Tongue (tissue), 2 donors: ENCODE results near the gene POU2F2. TPM values are rescaled to one million over a fixed set of nuclear protein-coding genes. Genes with fewer than 3 reads are reported as not detected.
"Not testable (repeated sequence)": the region's sequence is repeated elsewhere in the genome, so short reads cannot be mapped to it uniquely, and the experiment has no call there.

Experiments used
- DNase-seq: peaks from one replicate; pipeline ENCODE4 v3.0.0-alpha.2; 2015
- total RNA-seq: library from RNA; depleted of rRNA; stranded (reverse); fragments of >200 nt; gene quantifications from one replicate; pipeline ENCODE4 v1.2.3, GENCODE V29; 2014

POU2F2 gene
- total RNA-seq, 1 donor from 2014 or later: 2.1 TPM

DNA sequence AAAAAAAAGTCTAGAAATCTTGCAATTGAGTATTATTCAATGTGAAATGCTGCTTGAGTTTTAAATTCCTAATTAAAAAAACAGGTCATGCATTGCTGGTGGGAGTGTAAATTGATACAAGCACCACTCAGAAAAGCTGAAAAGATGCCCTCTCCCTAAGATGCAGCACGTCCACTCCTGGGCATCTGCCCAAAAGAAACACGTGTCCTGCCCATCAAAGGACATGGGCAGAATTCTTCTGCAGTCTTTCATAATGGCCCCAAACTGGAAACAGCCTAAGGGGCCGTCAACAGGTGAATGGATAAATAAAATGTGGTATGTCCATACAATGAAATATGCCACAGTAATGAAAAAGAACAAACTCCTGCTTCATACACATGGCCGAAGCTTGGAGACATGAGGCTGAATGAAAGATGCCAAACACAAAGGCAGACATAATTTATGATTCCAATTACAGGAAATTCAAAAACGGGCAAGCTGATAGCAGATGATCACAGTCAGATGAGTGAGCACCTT is 7.8 kb downstream of the POU2F2 start:
- no peak for DNase-seq

DNA sequence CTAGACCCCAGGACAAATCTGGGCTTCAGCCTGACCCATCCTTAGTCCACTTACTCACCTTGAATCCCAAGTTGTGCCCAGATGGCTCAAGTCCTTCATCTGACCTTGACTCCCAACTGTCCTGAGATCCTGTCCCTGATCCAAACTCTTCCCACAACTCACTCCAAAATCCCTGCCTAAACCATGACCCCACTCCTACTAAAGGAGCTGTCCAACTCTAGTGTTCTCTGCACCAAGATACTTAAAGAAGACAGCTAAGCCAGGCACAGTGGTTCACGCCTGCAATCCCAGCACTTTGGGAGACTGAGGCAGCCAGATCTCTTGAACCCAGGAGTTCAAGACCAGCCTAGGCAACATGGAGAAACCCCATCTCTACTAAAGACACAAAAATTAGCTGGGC is 8.5 kb downstream of the POU2F2 start:
- DNase-seq: no peak

DNA sequence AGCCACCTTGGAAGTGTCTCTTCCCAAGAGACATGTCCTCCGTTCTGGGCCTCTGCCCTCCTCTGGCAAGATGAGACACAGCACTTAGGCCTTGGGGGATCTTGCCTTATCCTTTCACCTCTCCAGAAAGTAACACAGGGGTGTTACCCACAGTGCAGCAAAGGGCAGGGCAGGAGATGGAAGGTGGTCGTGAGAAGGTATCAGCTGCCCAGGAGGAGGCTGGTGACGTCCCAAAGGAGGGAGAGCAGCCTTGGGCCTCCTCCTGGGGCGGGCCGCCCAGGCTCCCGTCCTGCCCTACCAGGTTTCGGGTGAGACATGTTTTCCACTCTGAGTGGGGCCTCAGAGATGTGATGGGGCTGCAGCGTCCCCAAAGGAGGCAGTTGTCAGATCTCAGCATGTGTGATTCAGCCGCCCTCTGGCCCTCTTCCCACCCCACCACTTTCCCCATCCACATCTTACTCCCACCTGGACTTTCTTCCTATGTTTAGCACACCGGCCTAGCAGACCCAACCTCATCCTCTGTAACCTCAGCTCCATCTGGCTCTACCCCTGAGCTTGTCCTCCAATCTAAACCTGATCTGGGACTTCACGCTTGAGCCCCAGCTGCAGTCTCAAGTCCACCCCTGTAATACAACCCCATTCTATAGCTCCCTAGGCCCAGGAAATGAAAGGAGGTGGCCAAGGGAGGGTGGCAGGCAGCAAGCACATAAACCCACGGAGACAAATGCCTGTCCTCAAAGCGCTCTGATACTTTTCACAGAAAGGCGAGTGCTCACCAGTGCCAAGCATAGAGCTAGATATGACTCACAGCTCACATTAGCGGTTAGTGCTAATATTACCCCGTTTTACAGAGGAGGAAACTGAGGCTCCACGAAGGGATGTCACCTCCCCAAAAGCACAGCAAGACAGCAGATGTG is 9.3 kb downstream of the POU2F2 start:
- DNase-seq: no peak

DNA sequence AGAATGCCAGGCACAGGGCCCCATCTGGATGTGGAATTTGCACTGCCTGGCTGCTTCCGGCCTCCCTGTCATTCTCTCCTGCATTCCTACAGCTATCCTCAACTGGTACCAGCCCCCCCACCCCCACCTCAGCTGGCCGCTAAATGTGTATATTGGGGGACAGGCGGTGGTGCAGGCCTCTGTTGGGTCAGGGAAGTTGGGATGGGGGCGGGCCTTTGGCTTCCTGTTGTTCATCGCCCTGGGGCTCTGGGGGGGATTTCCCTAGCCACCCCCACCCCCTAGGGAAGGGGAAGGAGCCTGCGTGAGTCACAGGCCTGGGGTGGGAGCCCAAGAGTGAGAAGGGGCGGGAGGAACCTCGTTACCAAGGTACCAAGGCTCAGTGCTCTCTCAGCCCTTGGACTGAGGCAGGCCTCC is 10.6 kb downstream of the POU2F2 start:
- no peak for DNase-seq

DNA sequence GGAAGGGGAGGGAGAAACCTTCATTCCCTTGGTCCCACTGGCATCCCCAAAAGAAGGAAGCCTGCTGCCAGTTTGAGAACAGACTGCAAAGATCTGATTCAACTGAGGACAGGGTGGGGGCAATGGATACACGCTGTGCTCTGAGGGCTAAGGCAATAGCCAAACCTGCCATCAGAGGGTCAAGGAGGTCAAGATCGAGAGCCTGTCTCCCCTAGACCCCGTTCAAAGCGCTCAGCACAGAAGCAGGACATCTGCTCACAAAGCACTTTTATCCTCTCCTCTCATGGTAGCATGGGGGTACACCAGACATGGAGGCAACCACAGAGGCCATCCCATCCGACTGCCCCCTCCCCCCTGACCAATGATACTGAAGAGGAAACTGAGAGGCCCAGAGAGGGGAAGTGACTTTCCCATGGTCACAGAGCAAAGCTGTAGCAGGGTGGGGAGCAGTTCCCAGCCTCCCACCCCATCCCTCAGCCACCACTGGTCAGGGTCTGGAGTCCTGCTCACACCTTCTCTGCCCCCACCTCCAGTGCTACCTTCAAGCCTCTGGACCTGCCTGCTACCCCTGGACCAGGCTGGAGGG is 11.1 kb downstream of the POU2F2 start:
- no peak for DNase-seq

DNA sequence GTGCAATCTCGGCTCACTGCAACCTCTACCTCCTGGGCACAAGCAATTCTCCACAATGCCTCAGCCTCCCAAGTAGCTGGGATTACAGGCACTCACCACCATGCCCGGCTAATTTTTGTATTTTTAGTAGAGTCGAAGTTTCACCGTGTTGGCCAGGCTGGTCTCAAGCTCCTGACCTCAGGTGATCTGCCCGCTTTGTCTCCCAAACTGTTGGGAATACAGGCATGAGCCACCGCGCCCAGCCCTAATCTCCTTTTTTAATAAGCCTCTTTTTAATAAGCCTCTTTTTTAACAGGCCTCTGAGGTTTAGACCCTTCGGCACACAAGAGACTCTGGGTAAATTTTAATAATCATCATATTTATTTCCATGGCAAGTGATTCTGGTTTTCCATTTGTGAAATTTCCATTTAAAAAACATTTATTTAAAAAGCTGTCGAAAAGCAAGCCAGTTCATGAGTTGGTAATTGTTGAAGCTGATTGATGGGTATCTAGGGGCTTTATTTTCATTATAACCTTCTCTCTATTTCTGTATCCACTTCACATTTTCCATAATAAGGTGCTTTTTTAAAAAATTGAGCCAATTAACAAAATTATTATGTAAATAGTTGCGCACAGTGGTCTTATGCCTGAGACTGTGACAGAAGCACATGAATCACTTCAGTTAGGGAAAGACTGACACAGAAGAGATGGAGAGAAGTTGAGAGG is 11.8 kb downstream of the POU2F2 start:
- no peak for DNase-seq

DNA sequence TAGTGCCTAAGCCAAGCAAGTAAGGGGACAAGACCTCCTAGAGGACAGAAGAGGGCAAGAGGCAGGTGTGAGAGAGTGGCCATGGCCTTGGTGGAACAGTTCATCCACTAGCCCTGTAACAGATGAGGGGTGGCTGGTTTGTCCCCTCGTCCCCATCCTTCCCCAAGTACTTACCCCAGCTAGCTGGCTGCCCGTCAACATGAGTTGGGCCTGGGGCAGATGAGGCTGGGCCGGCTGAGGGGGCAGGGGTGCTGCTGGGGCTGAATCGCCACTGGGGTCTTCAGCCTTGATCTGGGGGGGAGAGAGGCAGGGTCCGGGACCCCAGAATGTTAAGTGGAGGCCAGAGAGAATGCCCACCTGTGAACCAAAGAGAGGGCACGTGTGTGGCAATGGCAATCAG is 15.2 kb downstream of the POU2F2 start:
- DNase-seq: no peak

DNA sequence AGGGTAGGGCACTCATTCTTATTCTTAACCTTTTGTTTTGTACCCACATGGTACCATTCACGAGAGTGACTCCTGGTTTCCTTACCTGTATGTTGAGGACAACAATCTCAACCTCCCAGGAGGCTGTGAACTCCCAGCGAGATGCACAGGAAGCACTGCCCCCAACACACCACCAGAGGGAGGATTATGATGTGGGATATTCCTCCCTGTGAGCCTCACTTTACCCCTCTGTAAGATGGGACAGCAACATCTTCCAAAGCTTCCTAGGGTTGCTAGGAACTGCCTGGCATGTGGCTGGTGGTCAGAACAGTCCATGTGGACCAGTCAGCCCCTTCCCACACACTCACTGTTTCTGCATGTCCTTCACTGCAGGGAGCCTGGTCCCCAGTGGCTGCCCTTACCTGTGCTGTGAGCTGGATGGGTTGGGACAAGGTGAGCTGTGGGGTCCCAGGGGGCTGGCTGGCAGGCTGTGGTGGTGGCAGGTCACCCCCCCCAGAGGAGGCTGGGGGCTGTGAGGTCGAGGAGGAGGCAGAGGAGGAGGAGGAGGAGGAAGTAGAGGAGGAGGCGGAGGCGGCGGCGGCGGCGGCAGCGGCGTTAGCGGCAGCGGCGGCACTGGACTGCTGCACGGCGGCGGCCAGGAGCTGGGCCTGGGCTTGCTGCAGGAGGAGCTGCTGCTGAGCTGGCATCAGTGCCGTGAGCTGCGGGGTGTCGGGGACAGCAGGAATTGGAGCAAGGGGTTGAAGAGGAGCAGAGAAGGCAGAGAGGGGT is 15.8 kb downstream of the POU2F2 start:
- no peak for DNase-seq

DNA sequence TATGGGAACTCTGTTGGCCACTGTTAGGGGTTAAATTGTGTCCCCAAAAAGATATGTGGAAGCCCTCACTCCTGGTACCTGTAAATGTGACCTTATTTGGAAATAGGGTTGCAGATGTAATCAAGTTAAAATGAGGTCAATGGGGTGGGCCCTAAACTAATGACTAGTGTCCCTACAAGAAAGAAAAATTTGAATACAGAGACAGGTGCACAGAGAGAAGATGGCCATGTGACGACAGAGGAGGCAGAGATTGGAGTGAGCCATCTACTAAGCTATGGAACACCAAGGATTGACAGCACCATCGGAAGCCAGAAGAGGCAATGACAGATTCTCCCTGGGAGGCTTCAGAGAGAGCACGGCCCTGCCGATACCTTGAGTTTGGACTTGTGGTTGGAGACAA is 16.5 kb downstream of the POU2F2 start:
- no peak for DNase-seq

DNA sequence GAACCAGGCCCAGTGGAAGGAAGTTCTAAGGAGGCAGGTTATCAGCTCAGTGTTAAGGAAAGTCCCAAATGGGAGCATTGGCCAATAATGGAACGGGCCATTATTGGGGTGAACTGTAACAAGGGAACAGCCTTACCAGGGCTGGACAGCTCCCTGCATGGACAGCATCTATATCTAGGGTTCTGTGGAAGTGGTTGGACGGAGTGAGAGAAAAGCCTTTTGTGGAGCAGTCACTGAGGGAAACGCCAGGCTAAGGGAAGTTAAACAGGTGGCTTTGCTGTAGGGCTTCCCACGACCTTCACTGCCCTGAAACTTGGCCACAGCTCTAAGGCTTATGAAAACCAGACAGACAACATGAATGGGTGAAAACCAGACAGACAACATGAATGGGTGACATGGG is 17.0 kb downstream of the POU2F2 start:
- DNase-seq: no peak

DNA sequence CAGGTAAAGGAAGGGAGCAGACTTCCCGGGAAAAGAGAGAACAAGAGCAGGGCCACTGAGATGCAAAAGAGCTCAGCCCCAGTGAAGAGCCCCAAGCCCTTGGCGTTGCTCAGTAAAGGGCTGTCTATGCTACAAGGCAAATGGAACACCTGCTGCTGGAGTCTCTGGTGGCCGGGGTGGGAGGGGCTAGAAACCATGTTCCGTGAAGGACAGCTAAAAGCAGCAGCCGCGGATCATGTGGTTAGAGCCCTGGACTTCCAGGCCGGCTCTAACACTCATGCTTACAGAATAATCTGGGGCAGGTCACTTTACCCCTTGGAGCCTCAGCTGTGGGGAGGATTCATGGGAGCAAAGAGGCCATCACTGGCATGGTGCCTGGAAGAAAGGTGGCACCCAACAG is 17.8 kb downstream of the POU2F2 start:
- DNase-seq: peak; percentile 63

DNA sequence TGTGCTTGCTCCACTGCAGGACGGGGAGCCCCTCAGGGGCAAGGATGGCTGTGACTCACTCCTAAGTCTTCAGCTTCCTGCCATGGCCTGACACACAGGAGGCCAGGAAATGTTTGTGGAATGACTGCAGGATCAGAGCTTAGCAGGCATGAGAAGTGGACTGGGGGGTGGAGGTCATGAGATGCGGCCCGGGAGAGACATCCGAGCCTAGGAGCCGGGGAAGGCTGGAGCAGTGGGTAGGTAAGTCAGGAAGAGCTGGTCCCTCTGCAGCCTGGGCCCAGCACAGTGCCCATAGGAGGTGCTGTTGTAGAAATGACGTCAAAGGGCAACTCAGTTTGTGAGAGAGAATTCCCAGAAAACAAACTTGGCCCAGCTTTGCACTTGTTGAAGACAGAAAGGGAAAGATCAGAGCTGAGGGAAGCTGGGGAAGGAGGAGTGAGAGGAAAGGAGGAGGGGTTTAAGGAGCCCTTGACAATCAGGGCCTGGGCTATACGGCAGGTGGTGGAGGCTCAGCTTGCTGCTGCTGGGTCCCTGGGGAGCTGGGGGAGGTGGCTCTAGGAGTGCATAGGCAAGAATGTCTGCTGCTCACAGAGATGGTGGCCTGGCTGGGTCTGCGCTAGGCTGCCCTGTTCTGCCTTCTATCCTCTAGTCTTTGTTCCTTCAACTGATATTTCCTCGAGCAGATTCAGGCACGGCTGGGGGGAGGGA is 18.5 kb downstream of the POU2F2 start:
- peak; percentile 51 for DNase-seq

DNA sequence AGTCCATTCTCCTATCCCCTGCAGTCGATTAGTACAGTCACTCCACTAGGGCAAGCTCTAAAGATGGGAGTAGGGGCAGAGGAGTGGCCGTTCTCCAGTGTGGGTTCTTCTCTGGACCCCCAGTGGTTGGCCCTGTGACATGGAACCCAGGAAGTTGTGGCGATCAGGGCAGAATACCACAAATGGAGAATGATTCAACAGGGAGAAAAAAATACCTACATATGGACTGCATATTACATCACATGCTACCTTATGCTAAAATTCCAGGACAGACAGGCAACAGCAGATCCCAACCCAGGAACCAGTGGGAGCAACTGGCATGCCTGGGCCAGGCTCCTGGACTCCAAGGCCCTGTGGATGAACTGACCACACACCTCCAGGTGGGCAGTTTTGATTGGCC is 20.4 kb downstream of the POU2F2 start:
- DNase-seq: no peak

DNA sequence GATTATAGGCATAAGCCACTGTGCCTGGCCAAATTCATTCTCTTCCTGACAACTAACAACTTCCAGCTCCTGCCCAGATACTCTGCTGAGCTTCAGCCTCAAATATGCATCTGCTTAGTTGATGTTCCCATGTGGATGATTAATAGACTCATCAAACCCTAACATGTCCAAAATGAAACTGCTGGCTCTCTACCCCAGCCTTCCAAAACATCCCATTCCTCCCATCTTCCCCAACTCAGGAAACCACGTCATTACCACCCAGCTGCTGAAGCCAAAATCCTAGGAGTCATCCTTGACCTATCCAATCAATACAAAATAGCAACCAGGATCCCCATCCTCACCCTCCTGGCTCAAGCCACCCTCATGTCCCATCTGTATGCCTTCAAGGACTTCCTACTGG is 20.9 kb downstream of the POU2F2 start:
- DNase-seq: no peak

DNA sequence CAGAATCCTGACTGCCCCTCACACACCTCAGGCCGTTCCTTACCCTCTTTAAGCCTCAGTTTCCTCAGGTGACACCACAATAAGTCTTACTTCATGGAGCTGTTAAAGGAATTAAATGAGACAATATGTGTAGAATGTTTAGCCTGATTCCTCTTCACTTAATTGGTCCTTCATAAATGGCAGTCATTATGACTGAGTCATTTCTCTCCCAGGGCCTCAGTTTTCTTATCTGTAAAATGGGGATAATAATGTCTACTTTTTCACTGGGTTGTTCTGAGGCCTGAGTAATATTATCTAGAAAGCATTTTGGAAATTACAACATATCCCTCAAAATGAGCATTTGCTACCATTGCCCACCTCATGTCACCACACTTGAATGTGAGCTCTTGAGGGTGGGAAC is 21.6 kb downstream of the POU2F2 start:
- no peak for DNase-seq

DNA sequence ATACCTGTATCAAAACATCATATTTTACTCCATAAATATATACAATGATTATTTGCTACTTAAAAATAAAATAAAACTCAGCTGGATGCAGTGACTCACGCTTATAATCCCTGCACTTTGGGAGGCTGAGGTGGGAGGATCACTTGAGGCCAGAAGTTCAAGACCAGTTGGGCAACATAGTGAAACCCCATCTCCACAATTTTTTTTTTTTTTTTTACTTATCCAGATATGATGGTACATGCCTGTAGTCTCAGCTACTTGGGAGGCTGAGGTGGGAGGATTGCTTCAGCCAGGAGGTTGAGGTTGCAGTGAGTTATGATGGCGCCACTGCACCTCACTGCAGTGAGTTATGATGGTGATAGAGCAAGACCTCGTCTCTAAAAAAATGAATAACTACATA is 22.4 kb downstream of the POU2F2 start:
- no peak for DNase-seq

DNA sequence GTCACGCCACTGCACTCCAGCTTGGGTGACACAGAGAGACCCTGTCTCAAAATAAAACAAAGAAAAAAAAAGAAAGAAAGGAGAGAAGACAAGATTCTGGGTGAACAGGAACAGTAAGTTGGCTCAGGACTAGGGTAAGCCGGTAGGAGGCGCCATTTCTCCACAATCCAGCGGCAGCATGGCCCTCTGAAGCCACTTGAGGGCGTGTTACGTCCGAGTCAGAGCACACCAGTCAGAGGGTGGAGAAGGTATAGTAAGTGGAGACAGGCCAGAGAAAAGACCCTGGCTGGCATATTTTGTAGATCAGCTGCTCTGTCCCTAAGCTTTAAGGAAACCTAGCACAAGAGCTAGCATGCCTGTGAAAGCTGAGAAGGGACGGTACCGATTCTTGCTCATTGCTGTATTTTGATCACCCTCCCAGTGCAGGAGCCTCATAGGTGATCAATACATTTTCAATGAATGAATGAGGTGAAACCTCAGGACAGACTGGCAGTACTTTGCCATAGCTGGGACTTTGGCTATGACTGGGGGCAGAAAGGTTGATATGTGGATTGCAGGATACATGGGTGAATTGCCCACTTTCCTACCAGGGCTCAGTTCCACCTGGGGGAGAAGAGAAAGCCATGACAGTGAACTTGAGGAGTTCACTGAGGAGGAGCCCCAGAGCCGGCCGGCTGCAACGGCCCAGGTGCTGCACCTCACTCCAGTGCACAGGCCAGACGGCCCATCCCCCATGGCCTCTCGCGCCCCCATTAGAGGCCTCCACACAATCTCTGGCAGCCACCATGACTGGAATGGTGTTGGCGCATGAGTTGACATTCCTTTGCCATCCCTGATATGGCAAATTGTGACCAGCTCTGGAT is 23.5 kb downstream of the POU2F2 start:
- peak; percentile 86 for DNase-seq

DNA sequence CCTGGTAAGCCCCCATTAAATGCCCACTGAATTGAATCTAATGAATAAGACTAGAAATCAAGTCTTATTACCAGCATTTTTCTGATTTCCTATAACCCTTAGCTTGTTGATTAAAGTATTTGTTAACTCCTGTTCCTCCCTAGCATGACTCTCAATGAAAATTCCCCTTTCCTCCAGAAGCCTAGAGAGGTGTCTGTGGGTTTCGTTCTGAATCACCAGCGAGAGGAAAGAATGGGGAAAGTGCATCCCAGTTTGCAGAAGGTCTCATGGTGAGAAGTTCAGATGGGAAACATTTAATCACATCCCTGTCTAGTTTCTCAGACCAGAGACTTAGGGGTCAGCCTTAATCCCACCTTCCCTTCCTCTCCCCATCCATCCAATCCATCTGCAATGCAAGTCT is 26.9 kb downstream of the POU2F2 start:
- DNase-seq: no peak

DNA sequence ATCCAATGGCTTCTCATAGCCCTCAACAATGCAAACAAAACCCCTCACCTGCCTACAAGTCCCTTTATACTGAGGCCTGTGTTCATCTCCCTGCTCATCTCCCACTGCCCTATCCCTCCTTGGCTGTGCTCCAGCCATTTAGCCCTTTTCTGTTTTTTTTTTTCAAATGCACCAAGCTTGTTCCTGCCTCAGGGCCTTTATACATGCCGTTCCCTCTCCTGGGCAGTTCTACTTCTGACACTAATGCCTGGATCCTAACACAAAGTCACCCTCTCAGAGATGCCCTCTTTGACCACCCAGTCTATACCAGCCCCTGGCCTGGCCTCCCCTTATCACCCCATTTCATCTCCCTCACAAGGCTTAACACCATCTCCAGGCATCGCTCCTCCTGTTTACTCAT is 29.4 kb downstream of the POU2F2 start:
- DNase-seq: no peak

DNA sequence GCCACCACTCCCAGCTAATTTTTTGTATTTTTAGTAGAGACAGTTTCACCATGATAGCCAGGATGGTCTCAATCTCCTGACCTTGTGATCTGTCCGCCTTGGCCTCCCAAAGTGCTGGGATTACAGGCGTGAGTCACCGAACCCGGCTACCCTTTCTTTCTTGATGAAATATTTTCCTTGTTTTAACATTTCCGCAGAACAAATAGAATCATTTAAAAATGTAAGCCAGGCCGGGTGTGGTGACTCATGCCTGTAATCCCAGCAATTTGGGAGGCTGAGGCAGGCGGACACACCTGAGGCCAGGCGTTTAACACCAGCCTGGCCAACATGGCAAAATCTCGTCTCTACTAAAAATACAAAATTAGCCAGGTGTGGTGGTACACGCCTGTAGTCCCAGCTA is 32.0 kb downstream of the POU2F2 start:
- DNase-seq: not testable (repeated sequence)
